ENCODE results near the gene CHST8.

DNA sequence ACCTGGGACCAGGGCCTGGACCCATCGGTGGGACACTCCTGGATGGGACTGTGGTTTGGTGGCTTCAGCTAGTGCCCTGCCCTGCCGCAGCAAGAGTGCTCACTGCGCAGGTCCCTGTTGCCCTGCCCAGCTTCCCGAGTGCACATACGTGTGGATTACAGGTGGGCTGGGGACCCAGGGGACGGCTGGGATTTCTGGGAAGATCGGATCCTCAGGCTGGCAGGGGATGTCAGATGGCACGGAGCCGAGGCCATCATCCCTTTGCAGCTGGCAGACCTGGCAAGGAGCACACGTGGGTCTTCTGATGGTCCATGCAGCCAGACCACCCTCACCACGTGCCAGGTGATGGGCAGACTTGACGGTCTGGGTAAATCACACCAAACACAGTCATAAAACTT lies 69.3 kb downstream of the CHST8 start:
- TF ChIP-seq, protein P1, sequence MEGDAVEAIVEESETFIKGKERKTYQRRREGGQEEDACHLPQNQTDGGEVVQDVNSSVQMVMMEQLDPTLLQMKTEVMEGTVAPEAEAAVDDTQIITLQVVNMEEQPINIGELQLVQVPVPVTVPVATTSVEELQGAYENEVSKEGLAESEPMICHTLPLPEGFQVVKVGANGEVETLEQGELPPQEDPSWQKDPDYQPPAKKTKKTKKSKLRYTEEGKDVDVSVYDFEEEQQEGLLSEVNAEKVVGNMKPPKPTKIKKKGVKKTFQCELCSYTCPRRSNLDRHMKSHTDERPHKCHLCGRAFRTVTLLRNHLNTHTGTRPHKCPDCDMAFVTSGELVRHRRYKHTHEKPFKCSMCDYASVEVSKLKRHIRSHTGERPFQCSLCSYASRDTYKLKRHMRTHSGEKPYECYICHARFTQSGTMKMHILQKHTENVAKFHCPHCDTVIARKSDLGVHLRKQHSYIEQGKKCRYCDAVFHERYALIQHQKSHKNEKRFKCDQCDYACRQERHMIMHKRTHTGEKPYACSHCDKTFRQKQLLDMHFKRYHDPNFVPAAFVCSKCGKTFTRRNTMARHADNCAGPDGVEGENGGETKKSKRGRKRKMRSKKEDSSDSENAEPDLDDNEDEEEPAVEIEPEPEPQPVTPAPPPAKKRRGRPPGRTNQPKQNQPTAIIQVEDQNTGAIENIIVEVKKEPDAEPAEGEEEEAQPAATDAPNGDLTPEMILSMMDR (conservative IDR thresholded peaks at IDR 0.05; ENCODE audit: low read length) = no peak
- TF ChIP-seq EZH2phosphoT487 (IDR thresholded peaks at IDR 0.05; ENCODE audit: borderline replicate concordance) = no peak

Measured in Loucy (cell line).